Spleen (tissue), 7 donors: Measurements from ENCODE around the gene INSL3.

Experiments used
- CTCF ChIP-seq, 11 experiments: fragments of 200-600 bp in 7 of 11; fragments of 450-650 bp in 4 of 11; sonication (generic) in 4 of 11; IDR thresholded peaks in 8 of 11; conservative IDR thresholded peaks in 3 of 11; 1 replicate in 7 of 11; 2 replicates in 4 of 11; pipeline versions ENCODE4 v1.4.0 to v1.8.0; 2016 to 2021; ENCODE audit warnings: antibody characterized with exemption in 11 of 11, inconsistent platforms in 4 of 11, mild to moderate bottlenecking in 1 of 11
- POLR2A ChIP-seq, 3 donors: fragments of 450-650 bp; IDR thresholded peaks; one replicate each; pipeline ENCODE4 v1.5.1; 2017; ENCODE audit warnings: antibody characterized with exemption in 3 of 3, mild to moderate bottlenecking in 1 of 3
- POLR2AphosphoS5 ChIP-seq, 3 donors: sonication (generic); formaldehyde crosslinking; IDR thresholded peaks; one replicate each; pipeline ENCODE4 v1.5.1; 2017; ENCODE audit warnings: antibody characterized with exemption in 3 of 3
- donor health status: DM: no; HTN: no; CAD: no; lungs with moderate emphysema.
- donor health status: DM: no; HTN: no; CAD: no.
- donor health status: DM: no; HTN: no; CAD: no.

- no peak for TF ChIP-seq CTCF (IDR thresholded peaks at IDR 0.05 in 8 of 11, conservative IDR thresholded peaks at IDR 0.05 in 3 of 11)
- TF ChIP-seq POLR2A (IDR thresholded peaks at IDR 0.05), result no peak
- TF ChIP-seq POLR2AphosphoS5 (IDR thresholded peaks at IDR 0.05), result no peak
Measured at GRCh38 chr19:17770613-17771012, 50.7 kb downstream of the INSL3 start.
